Smooth muscle cell (in vitro differentiated cells): ENCODE measurements around the gene NME7. TPM values are rescaled to one million over a fixed set of nuclear protein-coding genes. Genes with fewer than 3 reads are reported as not detected.

Experiments used
- DNase-seq: peaks from one replicate; lab custom pipeline; 2025; ENCODE audit not compliant: unreplicated experiment; lab: John Stamatoyannopoulos, UW
- H2AFZ ChIP-seq: fragments of 200-600 bp; sonication (generic); 2 replicates; pipeline ENCODE4 v1.6.0; 2016; ENCODE audit warnings: antibody characterized with exemption, low read depth, mild to moderate bottlenecking
- H3F3A ChIP-seq: fragments of 200-600 bp; sonication (generic); 2 replicates; pipeline ENCODE4 v1.6.0; 2017; ENCODE audit warnings: antibody characterized with exemption, low read depth
- H3K27ac ChIP-seq: fragments of 200-600 bp; sonication (generic); 2 replicates; pipeline ENCODE4 v1.5.1; 2016; ENCODE audit warnings: low read depth, mild to moderate bottlenecking
- H3K27me3 ChIP-seq: fragments of 200-600 bp; sonication (generic); 2 replicates; pipeline ENCODE4 v1.6.1; 2016; ENCODE audit warnings: low read depth, mild to moderate bottlenecking
- H3K36me3 ChIP-seq: fragments of 200-600 bp; sonication (generic); 2 replicates; pipeline ENCODE4 v1.5.1; 2016; ENCODE audit warnings: low read depth
- H3K4me1 ChIP-seq: fragments of 200-600 bp; sonication (generic); 2 replicates; pipeline ENCODE4 v1.5.1; 2016; ENCODE audit warnings: low read depth
- H3K4me2 ChIP-seq: fragments of 200-600 bp; sonication (generic); 2 replicates; pipeline ENCODE4 v1.6.0; 2016; ENCODE audit warnings: mild to moderate bottlenecking
- H3K4me3 ChIP-seq: fragments of 200-600 bp; sonication (generic); 2 replicates; pipeline ENCODE4 v1.5.1; 2016; ENCODE audit warnings: mild to moderate bottlenecking
- H3K79me2 ChIP-seq: fragments of 200-600 bp; sonication (generic); 2 replicates; pipeline ENCODE4 v1.6.0; 2016; ENCODE audit warnings: low read depth, mild to moderate bottlenecking
- H3K9ac ChIP-seq: fragments of 200-600 bp; sonication (generic); 2 replicates; pipeline ENCODE4 v1.6.0; 2016; ENCODE audit warnings: low read depth
- H3K9me3 ChIP-seq: fragments of 200-600 bp; sonication (generic); replicated peaks from 2 replicates; pipeline ENCODE4 v1.5.1; 2016; ENCODE audit warnings: low read depth
- H4K20me1 ChIP-seq: fragments of 200-600 bp; sonication (generic); 2 replicates; pipeline ENCODE4 v1.6.0; 2016; ENCODE audit warnings: low read depth
- WGBS: methylation state at CpG from one replicate; pipeline ENCODE4 v1.1.7; 2016; ENCODE audit warnings: low lambda C conversion rate; 5-methylcytosine and 5-hydroxymethylcytosine counted together
- polyA plus RNA-seq: library from polyadenylated mRNA; unstranded; fragments of >200 nt; fragmentation: Nextera tagmentation; extraction: Ambion mirVana; gene quantifications from 2 replicates; pipeline ENCODE4 v1.2.1, GENCODE V29; 2016
- total RNA-seq: library from RNA; depleted of rRNA; stranded (reverse); fragments of >200 nt; gene quantifications from 2 replicates; pipeline ENCODE4 v1.2.3, GENCODE V29; 2014
- TF ChIP-seq, protein P1 (sequence below): fragments of 200-600 bp; sonication (generic); IDR thresholded peaks from 2 replicates; pipeline ENCODE4 v1.5.1; 2017; ENCODE audit warnings: borderline replicate concordance, mild to moderate bottlenecking, antibody characterized with exemption; ENCODE audit not compliant: insufficient read depth, poor library complexity, severe bottlenecking

The NME7 gene
- total and polyA plus RNA-seq, 2 experiments from 2014 or later: 26.5 to 77.8 TPM

GRCh38 chr1:169108863-169109560 lies 258.6 kb downstream of the NME7 start:
- Histone ChIP-seq H3K4me1 (peaks cover 35% of the 10 kb centered on the region), H3K4me2 (peak overlapping the region; percentile 96), H3K9me3 (no peaks in the 10 kb centered on the region), H3K9ac (peak overlapping the region; percentile 97), H3K4me3 (peak overlapping the region; percentile 92), H3F3A (peaks cover 63% of the 10 kb centered on the region), H3K27ac (peak overlapping the region; percentile 99), H2AFZ (no peak overlapping the region), H3K36me3 (no peaks in the 10 kb centered on the region), H4K20me1 (peaks cover 68% of the 10 kb centered on the region), H3K27me3 (no peaks in the 10 kb centered on the region), H3K79me2 (peaks cover 75% of the 10 kb centered on the region)
- 36% methylated on average over 10 of the region's 10 CpGs for WGBS
- no peak for DNase-seq
- TF ChIP-seq, protein P1, sequence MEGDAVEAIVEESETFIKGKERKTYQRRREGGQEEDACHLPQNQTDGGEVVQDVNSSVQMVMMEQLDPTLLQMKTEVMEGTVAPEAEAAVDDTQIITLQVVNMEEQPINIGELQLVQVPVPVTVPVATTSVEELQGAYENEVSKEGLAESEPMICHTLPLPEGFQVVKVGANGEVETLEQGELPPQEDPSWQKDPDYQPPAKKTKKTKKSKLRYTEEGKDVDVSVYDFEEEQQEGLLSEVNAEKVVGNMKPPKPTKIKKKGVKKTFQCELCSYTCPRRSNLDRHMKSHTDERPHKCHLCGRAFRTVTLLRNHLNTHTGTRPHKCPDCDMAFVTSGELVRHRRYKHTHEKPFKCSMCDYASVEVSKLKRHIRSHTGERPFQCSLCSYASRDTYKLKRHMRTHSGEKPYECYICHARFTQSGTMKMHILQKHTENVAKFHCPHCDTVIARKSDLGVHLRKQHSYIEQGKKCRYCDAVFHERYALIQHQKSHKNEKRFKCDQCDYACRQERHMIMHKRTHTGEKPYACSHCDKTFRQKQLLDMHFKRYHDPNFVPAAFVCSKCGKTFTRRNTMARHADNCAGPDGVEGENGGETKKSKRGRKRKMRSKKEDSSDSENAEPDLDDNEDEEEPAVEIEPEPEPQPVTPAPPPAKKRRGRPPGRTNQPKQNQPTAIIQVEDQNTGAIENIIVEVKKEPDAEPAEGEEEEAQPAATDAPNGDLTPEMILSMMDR: peak; percentile 25

DNA sequence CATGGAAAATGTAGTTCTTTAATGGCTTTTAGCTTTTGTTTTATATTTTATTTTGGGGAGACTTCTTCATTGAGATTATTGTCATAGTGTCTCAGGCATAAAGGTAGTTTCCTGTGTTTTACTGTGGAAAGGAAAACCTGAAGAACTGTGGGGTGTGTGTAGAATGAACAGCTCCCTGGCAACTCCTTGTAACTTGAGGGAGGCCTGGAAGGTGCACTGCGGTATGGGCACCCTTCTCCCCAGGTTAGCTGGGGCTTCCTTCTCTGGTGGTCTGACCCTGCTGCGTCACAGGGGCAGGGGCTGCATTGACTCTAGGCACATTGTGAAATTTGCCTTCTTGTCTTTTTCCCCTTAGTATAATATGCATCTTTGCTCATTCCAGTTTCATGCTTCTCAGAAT lies 259.4 kb downstream of the NME7 start:
- Histone ChIP-seq H3K9me3 (no peaks in the 10 kb centered on the region), H3K4me1 (peaks cover 32% of the 10 kb centered on the region), H3K36me3 (no peaks in the 10 kb centered on the region), H3F3A (peaks cover 58% of the 10 kb centered on the region), H3K4me3 (peak overlapping the region; percentile 92), H3K27me3 (no peaks in the 10 kb centered on the region), H2AFZ (no peak overlapping the region), H3K9ac (peak overlapping the region; percentile 97), H3K27ac (peak overlapping the region; percentile 99), H3K4me2 (peak overlapping the region; percentile 96), H4K20me1 (peaks cover 65% of the 10 kb centered on the region), H3K79me2 (peaks cover 70% of the 10 kb centered on the region)
- TF ChIP-seq, protein P1: no peak
- WGBS: 18% methylated on average over 2 of the region's 2 CpGs
- DNase-seq: no peak

GRCh38 chr1:169107603-169108208 lies 259.9 kb downstream of the NME7 start:
- Histone ChIP-seq H3K36me3 (no peaks in the 10 kb centered on the region), H3K4me3 (peak overlapping the region; percentile 92), H3K27me3 (no peaks in the 10 kb centered on the region), H2AFZ (no peak overlapping the region), H3F3A (peaks cover 52% of the 10 kb centered on the region), H3K4me2 (peak overlapping the region; percentile 96), H4K20me1 (peaks cover 62% of the 10 kb centered on the region), H3K79me2 (peaks cover 64% of the 10 kb centered on the region), H3K4me1 (peaks cover 31% of the 10 kb centered on the region), H3K9me3 (no peaks in the 10 kb centered on the region), H3K27ac (peak overlapping the region; percentile 99), H3K9ac (peak overlapping the region; percentile 97)
- TF ChIP-seq, protein P1: no peak
- WGBS: 3% methylated on average over 9 of the region's 9 CpGs
- DNase-seq: no peak
